Ishikawa (cell line): Measurements from ENCODE around the gene OR10A2.

Experiments
- CEBPB ChIP-seq: IDR thresholded peaks from 2 replicates; pipeline ENCODE4 v1.6.1; 2012
- CREB1 ChIP-seq: IDR thresholded peaks from 2 replicates; pipeline ENCODE4 v1.6.1; 2012; ENCODE audit warnings: low read depth
- EGR1 ChIP-seq: IDR thresholded peaks from 2 replicates; pipeline ENCODE4 v1.6.1; 2012
- EP300 ChIP-seq: IDR thresholded peaks from 2 replicates; pipeline ENCODE4 v1.6.1; 2012; ENCODE audit warnings: borderline replicate concordance
- FOXM1 ChIP-seq: IDR thresholded peaks from 2 replicates; pipeline ENCODE4 v1.6.1; 2012; ENCODE audit warnings: low read depth, borderline replicate concordance
- NFIC ChIP-seq: IDR thresholded peaks from 2 replicates; pipeline ENCODE4 v1.6.1; 2012
- RAD21 ChIP-seq: IDR thresholded peaks from 2 replicates; pipeline ENCODE4 v1.6.1; 2012; ENCODE audit warnings: low read depth
- TAF1 ChIP-seq: IDR thresholded peaks from 2 replicates; pipeline ENCODE4 v1.6.1; 2012; ENCODE audit warnings: low read depth, mild to moderate bottlenecking
- TCF12 ChIP-seq: IDR thresholded peaks from 2 replicates; pipeline ENCODE4 v1.6.1; 2012; ENCODE audit warnings: low read depth
- TEAD4 ChIP-seq: IDR thresholded peaks from 2 replicates; pipeline ENCODE4 v1.6.1; 2012
- YY1 ChIP-seq: IDR thresholded peaks from 2 replicates; pipeline ENCODE4 v1.6.1; 2012; ENCODE audit warnings: low read depth
- ZBTB7A ChIP-seq: IDR thresholded peaks from 2 replicates; pipeline ENCODE4 v1.6.1; 2012; ENCODE audit warnings: low read depth
- TF ChIP-seq, protein P1 (sequence below): IDR thresholded peaks from 2 replicates; pipeline ENCODE4 v1.6.1; 2012
- TF ChIP-seq, protein P2 (sequence below): IDR thresholded peaks from 2 replicates; pipeline ENCODE4 v1.6.1; 2012; ENCODE audit warnings: low read depth, mild to moderate bottlenecking
- TF ChIP-seq, protein P3 (sequence below): IDR thresholded peaks from 2 replicates; pipeline ENCODE4 v1.6.1; 2012

Gene OR10A2

DNA sequence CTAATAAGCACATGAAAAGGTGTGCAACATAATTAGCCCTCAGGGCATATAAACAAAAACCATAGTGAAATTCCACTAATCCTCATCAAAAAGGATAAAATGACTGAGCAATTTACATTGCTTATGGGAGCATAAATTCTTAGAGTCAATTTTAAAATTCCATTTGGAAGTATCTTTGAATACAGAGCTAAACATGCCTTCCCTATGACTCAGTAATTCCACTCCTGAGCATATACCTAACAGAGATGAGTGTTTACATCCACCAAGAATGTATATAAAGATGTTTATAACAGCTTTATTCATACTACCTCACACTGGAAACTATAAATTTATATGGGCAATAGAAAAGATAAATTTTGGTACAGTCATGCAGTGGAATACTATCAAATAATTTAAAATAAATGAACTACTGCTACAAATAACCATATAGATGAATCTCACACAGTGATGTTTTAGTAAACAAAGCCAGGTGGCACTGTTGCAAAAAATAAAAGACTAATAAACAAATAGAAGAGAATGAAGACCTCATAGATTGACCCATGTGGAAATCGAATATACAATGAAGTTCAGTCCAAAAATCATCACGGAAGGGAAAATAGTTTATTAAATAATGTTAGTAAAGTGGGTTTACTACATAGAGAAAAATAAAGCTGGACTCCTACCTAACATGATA lies 37.6 kb downstream of the OR10A2 start:
- TF ChIP-seq NFIC (no peak), FOXM1 (no peak)
- TF ChIP-seq, protein P1, sequence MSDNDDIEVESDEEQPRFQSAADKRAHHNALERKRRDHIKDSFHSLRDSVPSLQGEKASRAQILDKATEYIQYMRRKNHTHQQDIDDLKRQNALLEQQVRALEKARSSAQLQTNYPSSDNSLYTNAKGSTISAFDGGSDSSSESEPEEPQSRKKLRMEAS, result no peak

DNA sequence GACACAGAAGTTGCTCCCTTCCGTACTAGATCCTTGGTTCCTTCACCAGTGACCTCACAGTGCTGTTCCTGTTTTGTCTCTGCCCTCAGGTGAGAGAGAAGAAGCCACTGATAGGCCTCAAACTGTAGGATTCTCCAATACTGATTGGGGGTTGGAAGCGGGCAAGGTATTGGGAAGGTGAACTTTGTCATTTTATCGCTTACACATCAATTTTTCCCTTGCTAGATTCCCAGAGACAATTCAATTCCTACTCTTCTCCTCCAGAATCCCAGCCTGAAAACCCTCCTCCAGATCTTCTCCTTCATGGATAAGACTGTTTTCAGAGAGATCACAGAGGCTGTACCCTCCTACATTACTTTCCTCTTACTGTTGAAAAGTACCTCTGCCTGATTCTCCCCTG lies 48.5 kb downstream of the OR10A2 start:
- no peak for TF ChIP-seq TAF1
- TF ChIP-seq ZBTB7A, result no peak
- no peak for TF ChIP-seq NFIC
- no peak for TF ChIP-seq EP300
- TF ChIP-seq, protein P2, sequence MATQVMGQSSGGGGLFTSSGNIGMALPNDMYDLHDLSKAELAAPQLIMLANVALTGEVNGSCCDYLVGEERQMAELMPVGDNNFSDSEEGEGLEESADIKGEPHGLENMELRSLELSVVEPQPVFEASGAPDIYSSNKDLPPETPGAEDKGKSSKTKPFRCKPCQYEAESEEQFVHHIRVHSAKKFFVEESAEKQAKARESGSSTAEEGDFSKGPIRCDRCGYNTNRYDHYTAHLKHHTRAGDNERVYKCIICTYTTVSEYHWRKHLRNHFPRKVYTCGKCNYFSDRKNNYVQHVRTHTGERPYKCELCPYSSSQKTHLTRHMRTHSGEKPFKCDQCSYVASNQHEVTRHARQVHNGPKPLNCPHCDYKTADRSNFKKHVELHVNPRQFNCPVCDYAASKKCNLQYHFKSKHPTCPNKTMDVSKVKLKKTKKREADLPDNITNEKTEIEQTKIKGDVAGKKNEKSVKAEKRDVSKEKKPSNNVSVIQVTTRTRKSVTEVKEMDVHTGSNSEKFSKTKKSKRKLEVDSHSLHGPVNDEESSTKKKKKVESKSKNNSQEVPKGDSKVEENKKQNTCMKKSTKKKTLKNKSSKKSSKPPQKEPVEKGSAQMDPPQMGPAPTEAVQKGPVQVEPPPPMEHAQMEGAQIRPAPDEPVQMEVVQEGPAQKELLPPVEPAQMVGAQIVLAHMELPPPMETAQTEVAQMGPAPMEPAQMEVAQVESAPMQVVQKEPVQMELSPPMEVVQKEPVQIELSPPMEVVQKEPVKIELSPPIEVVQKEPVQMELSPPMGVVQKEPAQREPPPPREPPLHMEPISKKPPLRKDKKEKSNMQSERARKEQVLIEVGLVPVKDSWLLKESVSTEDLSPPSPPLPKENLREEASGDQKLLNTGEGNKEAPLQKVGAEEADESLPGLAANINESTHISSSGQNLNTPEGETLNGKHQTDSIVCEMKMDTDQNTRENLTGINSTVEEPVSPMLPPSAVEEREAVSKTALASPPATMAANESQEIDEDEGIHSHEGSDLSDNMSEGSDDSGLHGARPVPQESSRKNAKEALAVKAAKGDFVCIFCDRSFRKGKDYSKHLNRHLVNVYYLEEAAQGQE, result no peak
- no peak for TF ChIP-seq TCF12
- no peak for TF ChIP-seq FOXM1
- no peak for TF ChIP-seq CREB1
- TF ChIP-seq TEAD4, result no peak
- no peak for TF ChIP-seq RAD21
- TF ChIP-seq, protein P3, sequence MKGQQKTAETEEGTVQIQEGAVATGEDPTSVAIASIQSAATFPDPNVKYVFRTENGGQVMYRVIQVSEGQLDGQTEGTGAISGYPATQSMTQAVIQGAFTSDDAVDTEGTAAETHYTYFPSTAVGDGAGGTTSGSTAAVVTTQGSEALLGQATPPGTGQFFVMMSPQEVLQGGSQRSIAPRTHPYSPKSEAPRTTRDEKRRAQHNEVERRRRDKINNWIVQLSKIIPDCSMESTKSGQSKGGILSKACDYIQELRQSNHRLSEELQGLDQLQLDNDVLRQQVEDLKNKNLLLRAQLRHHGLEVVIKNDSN, result no peak
- no peak for TF ChIP-seq CEBPB
- no peak for TF ChIP-seq YY1
- no peak for TF ChIP-seq EGR1
- TF ChIP-seq, protein P1, result no peak

DNA sequence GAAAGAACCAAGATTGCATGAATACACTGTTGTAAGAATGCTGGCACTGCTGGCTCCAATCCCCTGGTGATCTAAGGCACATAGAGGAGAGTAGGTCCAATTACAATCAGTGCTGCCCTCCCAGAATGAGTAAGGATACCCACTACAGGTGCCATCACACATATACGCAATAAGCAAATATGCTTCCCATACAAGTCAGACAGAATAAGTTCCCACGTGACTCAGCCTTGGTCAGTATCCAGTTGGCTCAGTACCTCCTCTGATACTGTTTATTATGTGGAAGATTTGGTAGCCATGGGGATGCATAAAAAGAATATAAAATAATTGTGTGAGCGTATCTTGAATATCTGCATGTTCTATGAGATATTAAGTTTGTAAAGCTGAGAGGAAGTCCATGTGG lies 49.1 kb downstream of the OR10A2 start:
- TF ChIP-seq, protein P3, result no peak
- no peak for TF ChIP-seq RAD21
- TF ChIP-seq, protein P1, result no peak
- no peak for TF ChIP-seq EGR1
- TF ChIP-seq TCF12, result no peak
- TF ChIP-seq FOXM1, result no peak
- TF ChIP-seq, protein P2, result no peak
- no peak for TF ChIP-seq CREB1
- no peak for TF ChIP-seq EP300
- TF ChIP-seq CEBPB, result no peak
- TF ChIP-seq ZBTB7A, result no peak
- no peak for TF ChIP-seq TEAD4
- TF ChIP-seq NFIC, result no peak
- no peak for TF ChIP-seq TAF1

DNA sequence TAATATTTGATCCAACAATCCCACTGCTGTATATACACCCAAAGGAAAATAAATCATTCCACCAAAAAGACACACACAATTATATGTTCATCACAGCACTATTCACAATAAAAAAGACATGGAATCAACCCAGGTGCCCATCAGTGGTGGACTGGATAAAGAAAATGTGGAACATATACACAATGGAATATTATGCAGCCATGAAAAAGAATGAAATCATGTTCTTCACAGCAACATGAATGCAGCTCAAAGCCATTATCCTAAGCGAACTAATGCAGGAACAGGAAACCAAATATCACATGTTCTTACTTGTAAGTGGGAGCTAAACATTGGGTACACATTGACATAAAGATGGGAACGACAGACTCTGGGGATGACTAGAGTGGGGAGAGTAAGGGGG lies 56.8 kb downstream of the OR10A2 start:
- TF ChIP-seq TCF12 (no peak), CEBPB (no peak)
- TF ChIP-seq, protein P1, result no peak

DNA sequence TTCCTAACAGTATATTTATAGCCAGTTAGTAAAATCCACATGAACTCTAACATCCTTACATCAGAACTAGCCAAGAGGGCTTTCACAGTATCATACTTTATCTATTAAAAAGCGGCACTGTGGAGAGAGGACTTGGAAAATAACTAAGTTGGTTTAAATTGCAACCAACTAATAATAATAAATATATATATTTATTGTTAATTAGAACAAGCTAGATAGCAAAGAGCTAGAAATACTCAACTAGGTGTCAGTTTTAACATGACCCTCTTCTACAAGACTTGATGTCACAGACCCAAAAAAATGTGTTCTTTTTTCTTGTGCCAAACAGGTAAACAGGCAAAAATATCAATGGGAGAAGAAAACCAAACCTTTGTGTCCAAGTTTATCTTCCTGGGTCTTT lies 57.8 kb downstream of the OR10A2 start, which contains the start of gene OR2D3:
OR2D3 (plus strand) TSS at position 301 of the 400 bp plus-strand sequence; CDS start at position 301, 0 bp downstream.
- TF ChIP-seq NFIC (no peak), ZBTB7A (no peak), TEAD4 (no peak), RAD21 (no peak)
